ENCODE data around the gene DAND5.

Gene DAND5

GRCh38 chr19:12996406-12997094, 27.2 kb downstream of the DAND5 start:
- DNase-seq (ENCODE audit: low read depth), result no peak
- no peak overlapping the region for H3K4me3 ChIP-seq (ENCODE audit: low read depth, low read length)

GRCh38 chr19:12997179-12997966, 28.0 kb downstream of the DAND5 start:
- no peak overlapping the region for H3K4me3 ChIP-seq (ENCODE audit: low read depth, low read length)
- no peak for DNase-seq (ENCODE audit: low read depth)
- no peak for TF ChIP-seq POLR2A (IDR thresholded peaks at IDR 0.05; ENCODE audit: extremely low read depth, insufficient read length)
- no peak for TF ChIP-seq MYC (IDR thresholded peaks at IDR 0.05; ENCODE audit: low read depth, low read length)
- TF ChIP-seq MAX (IDR thresholded peaks at IDR 0.05; ENCODE audit: low read depth, low read length), result no peak
- no peak for TF ChIP-seq CTCF (IDR thresholded peaks at IDR 0.05; ENCODE audit: low read depth, low read length)

More at GRCh38 chr19:12996406-12997094, 27.2 kb downstream of the DAND5 start:
- no peak for TF ChIP-seq MYC (IDR thresholded peaks at IDR 0.05; ENCODE audit: low read depth, low read length)
- no peak for TF ChIP-seq POLR2A (IDR thresholded peaks at IDR 0.05; ENCODE audit: extremely low read depth, insufficient read length)
- TF ChIP-seq CTCF (IDR thresholded peaks at IDR 0.05; ENCODE audit: low read depth, low read length), result no peak
- TF ChIP-seq MAX (IDR thresholded peaks at IDR 0.05; ENCODE audit: low read depth, low read length), result no peak

- TF ChIP-seq MAX (IDR thresholded peaks at IDR 0.05; ENCODE audit: low read depth, low read length), result no peak
- TF ChIP-seq MYC (IDR thresholded peaks at IDR 0.05; ENCODE audit: low read depth, low read length), result no peak
- no peak for TF ChIP-seq POLR2A (IDR thresholded peaks at IDR 0.05; ENCODE audit: extremely low read depth, insufficient read length)
- TF ChIP-seq CTCF (IDR thresholded peaks at IDR 0.05; ENCODE audit: low read depth, low read length), result no peak
- H3K4me3 ChIP-seq (ENCODE audit: low read depth, low read length), result no peak overlapping the region
- DNase-seq (ENCODE audit: low read depth), result no peak
These were observed 28.9 kb downstream of the DAND5 start for GRCh38 chr19:12997967-12998940.

- no peak overlapping the region for H3K4me3 ChIP-seq (ENCODE audit: low read depth, low read length)
- DNase-seq (ENCODE audit: low read depth), result no peak
- TF ChIP-seq MAX (IDR thresholded peaks at IDR 0.05; ENCODE audit: low read depth, low read length) (no peak), CTCF (IDR thresholded peaks at IDR 0.05; ENCODE audit: low read depth, low read length) (no peak), POLR2A (IDR thresholded peaks at IDR 0.05; ENCODE audit: extremely low read depth, insufficient read length) (no peak), MYC (IDR thresholded peaks at IDR 0.05; ENCODE audit: low read depth, low read length) (no peak)
These were observed 31.8 kb downstream of the DAND5 start for GRCh38 chr19:13001166-13001501.

GRCh38 chr19:13001502-13002165, 32.3 kb downstream of the DAND5 start:
- TF ChIP-seq MAX (IDR thresholded peaks at IDR 0.05; ENCODE audit: low read depth, low read length) (no peak), CTCF (IDR thresholded peaks at IDR 0.05; ENCODE audit: low read depth, low read length) (no peak), MYC (IDR thresholded peaks at IDR 0.05; ENCODE audit: low read depth, low read length) (no peak), POLR2A (IDR thresholded peaks at IDR 0.05; ENCODE audit: extremely low read depth, insufficient read length) (no peak)
- no peak overlapping the region for H3K4me3 ChIP-seq (ENCODE audit: low read depth, low read length)
- no peak for DNase-seq (ENCODE audit: low read depth)
